MM.1S (cell line): ENCODE measurements around the gene MTHFD1.

Experiments
- DNase-seq: peaks from one replicate; pipeline ENCODE4 v3.0.0-alpha.2; 2015
- H2AFZ ChIP-seq: fragments of 300-600 bp; sonication (generic); 2 replicates; pipeline ENCODE4 v1.6.0; 2016; ENCODE audit warnings: antibody characterized with exemption, low read length
- H3F3A ChIP-seq: fragments of 300-600 bp; sonication (generic); 2 replicates; pipeline ENCODE4 v1.6.1; 2016; ENCODE audit warnings: mild to moderate bottlenecking, antibody characterized with exemption, low read length, moderate library complexity, mixed read lengths; ENCODE audit not compliant: insufficient read depth
- H3K27ac ChIP-seq: fragments of 300-600 bp; sonication (generic); 2 replicates; pipeline ENCODE4 v1.5.1; 2016; ENCODE audit warnings: mild to moderate bottlenecking, low read length
- H3K27me3 ChIP-seq: fragments of 300-600 bp; sonication (generic); replicated peaks from 2 replicates; pipeline ENCODE4 v1.6.0; 2016; ENCODE audit warnings: low read length; ENCODE audit not compliant: insufficient read depth
- H3K36me3 ChIP-seq: fragments of 300-600 bp; sonication (generic); replicated peaks from 2 replicates; pipeline ENCODE4 v1.6.1; 2016; ENCODE audit warnings: mild to moderate bottlenecking, low read length, mixed read lengths; ENCODE audit not compliant: insufficient read depth
- H3K4me1 ChIP-seq: fragments of 300-600 bp; sonication (generic); 2 replicates; pipeline ENCODE4 v1.6.1; 2016; ENCODE audit warnings: low read length, mixed read lengths
- H3K4me2 ChIP-seq: fragments of 300-600 bp; sonication (generic); 2 replicates; pipeline ENCODE4 v1.6.0; 2016; ENCODE audit warnings: low read depth, low read length
- H3K4me3 ChIP-seq: fragments of 300-600 bp; sonication (generic); 2 replicates; pipeline ENCODE4 v1.5.1; 2016; ENCODE audit warnings: low read length, mixed read lengths
- H3K79me2 ChIP-seq: fragments of 300-600 bp; sonication (generic); 2 replicates; pipeline ENCODE4 v1.6.1; 2016; ENCODE audit warnings: mixed run types, low read length, mixed read lengths
- H3K9ac ChIP-seq: fragments of 300-600 bp; sonication (generic); 2 replicates; pipeline ENCODE4 v1.6.1; 2016; ENCODE audit warnings: low read length, mixed read lengths
- H3K9me2 ChIP-seq: fragments of 300-600 bp; sonication (generic); replicated peaks from 2 replicates; pipeline ENCODE4 v1.6.1; 2016; ENCODE audit warnings: mild to moderate bottlenecking, low read length, mixed read lengths; ENCODE audit not compliant: insufficient read depth
- H3K9me3 ChIP-seq: fragments of 300-600 bp; sonication (generic); replicated peaks from 2 replicates; pipeline ENCODE4 v1.6.1; 2016; ENCODE audit warnings: mild to moderate bottlenecking, low read length, mixed read lengths; ENCODE audit not compliant: insufficient read depth
- H4K20me1 ChIP-seq: fragments of 300-600 bp; sonication (generic); 2 replicates; pipeline ENCODE4 v1.6.1; 2016; ENCODE audit warnings: mild to moderate bottlenecking, low read length, moderate library complexity, mixed read lengths; ENCODE audit not compliant: insufficient read depth
- CTCF ChIP-seq: fragments of 300-600 bp; sonication (generic); IDR thresholded peaks from 2 replicates; pipeline ENCODE4 v1.5.1; 2016; ENCODE audit warnings: antibody characterized with exemption, low read length, mixed read lengths
- EZH2 ChIP-seq: fragments of 300-600 bp; sonication (generic); optimal IDR thresholded peaks from 2 replicates; pipeline ENCODE3; 2017; ENCODE audit warnings: low read depth, mild to moderate bottlenecking, antibody characterized with exemption, low read length, mixed read lengths
- EZH2phosphoT487 ChIP-seq: fragments of 300-600 bp; sonication (generic); IDR thresholded peaks from 2 replicates; pipeline ENCODE4 v1.6.1; 2018; ENCODE audit warnings: antibody characterized with exemption, low read length

MTHFD1 gene

GRCh38 chr14:64394423-64394822 lies 6.3 kb downstream of the MTHFD1 start:
- DNase-seq = no peak
- Histone ChIP-seq H3K4me2 (no peak overlapping the region), H4K20me1 (no peaks in the 10 kb centered on the region), H3K36me3 (no peaks in the 10 kb centered on the region), H3K9ac (no peak overlapping the region), H3K9me2 (no peaks in the 10 kb centered on the region), H3K9me3 (no peaks in the 10 kb centered on the region), H3K79me2 (peaks cover 75% of the 10 kb centered on the region), H2AFZ (no peak overlapping the region), H3K27ac (no peak overlapping the region), H3K27me3 (no peaks in the 10 kb centered on the region), H3K4me1 (no peaks in the 10 kb centered on the region), H3K4me3 (no peak overlapping the region), H3F3A (no peaks in the 10 kb centered on the region)
- TF ChIP-seq EZH2phosphoT487 = no peak
- TF ChIP-seq EZH2 = no peak
- no peak for TF ChIP-seq CTCF

- Histone ChIP-seq H3K4me2 (no peak overlapping the region), H3K9me2 (no peaks in the 10 kb centered on the region), H4K20me1 (no peaks in the 10 kb centered on the region), H3F3A (no peaks in the 10 kb centered on the region), H3K27me3 (no peaks in the 10 kb centered on the region), H3K9ac (no peak overlapping the region), H3K9me3 (no peaks in the 10 kb centered on the region), H2AFZ (no peak overlapping the region), H3K36me3 (no peaks in the 10 kb centered on the region), H3K4me3 (no peak overlapping the region), H3K27ac (no peak overlapping the region), H3K79me2 (peaks cover 68% of the 10 kb centered on the region), H3K4me1 (no peaks in the 10 kb centered on the region)
- no peak for DNase-seq
- TF ChIP-seq EZH2phosphoT487 (no peak), EZH2 (no peak), CTCF (no peak)
Measured at GRCh38 chr14:64394977-64395633, 7.0 kb downstream of the MTHFD1 start.

- no peaks in the 10 kb centered on the region for H4K20me1 ChIP-seq
- H3K9me3 ChIP-seq = no peaks in the 10 kb centered on the region
- H3K9me2 ChIP-seq = no peaks in the 10 kb centered on the region
- no peak overlapping the region for H3K9ac ChIP-seq
- no peaks in the 10 kb centered on the region for H3K4me1 ChIP-seq
- H3K4me2 ChIP-seq = no peak overlapping the region
- H2AFZ ChIP-seq = no peak overlapping the region
- no peaks in the 10 kb centered on the region for H3F3A ChIP-seq
- DNase-seq = no peak
- no peak for TF ChIP-seq CTCF
- no peak for TF ChIP-seq EZH2
- no peak for TF ChIP-seq EZH2phosphoT487
- H3K79me2 ChIP-seq = peaks cover 30% of the 10 kb centered on the region
- H3K27me3 ChIP-seq = no peaks in the 10 kb centered on the region
- H3K4me3 ChIP-seq = no peak overlapping the region
- no peaks in the 10 kb centered on the region for H3K36me3 ChIP-seq
- no peak overlapping the region for H3K27ac ChIP-seq
Measured at GRCh38 chr14:64400829-64401459, 12.8 kb downstream of the MTHFD1 start.
